ENCODE results near the gene ADRB2.

GRCh38 chr5:148849461-148849860 lies 23.1 kb downstream of the ADRB2 start:
- TF ChIP-seq CTCF (IDR thresholded peaks at IDR 0.05), result no peak
- TF ChIP-seq POLR2A (IDR thresholded peaks at IDR 0.05), result no peak
